Karpas-422 (cell line): ENCODE measurements around the gene STYK1. TPM values are rescaled to one million over a fixed set of nuclear protein-coding genes. Genes with fewer than 3 reads are reported as not detected.

Source experiments
- DNase-seq: peaks from one replicate; pipeline ENCODE4 v3.0.0-alpha.2; 2015
- H2AFZ ChIP-seq: fragments of 200-600 bp; sonication (generic); 2 replicates; pipeline ENCODE4 v1.6.1; 2014; ENCODE audit warnings: antibody characterized with exemption, low read length, mixed read lengths
- H3K27ac ChIP-seq: fragments of 200-600 bp; sonication (generic); 2 replicates; pipeline ENCODE4 v1.5.1; 2014; ENCODE audit warnings: mild to moderate bottlenecking, low read length, moderate library complexity
- H3K27me3 ChIP-seq: fragments of 200-600 bp; sonication (generic); 2 replicates; pipeline ENCODE4 v1.6.1; 2014; ENCODE audit warnings: low read length, mixed read lengths
- H3K36me3 ChIP-seq: fragments of 200-600 bp; sonication (generic); 2 replicates; pipeline ENCODE4 v1.6.1; 2014; ENCODE audit warnings: low read length, mixed read lengths; ENCODE audit not compliant: insufficient read depth
- H3K4me1 ChIP-seq: fragments of 200-600 bp; sonication (generic); 2 replicates; pipeline ENCODE4 v1.6.1; 2014; ENCODE audit warnings: mild to moderate bottlenecking, low read length, mixed read lengths
- H3K4me2 ChIP-seq: fragments of 200-600 bp; sonication (generic); 2 replicates; pipeline ENCODE4 v1.6.1; 2014; ENCODE audit warnings: low read length, low read depth, mild to moderate bottlenecking; ENCODE audit not compliant: poor library complexity, severe bottlenecking
- H3K4me3 ChIP-seq: fragments of 200-600 bp; sonication (generic); 2 replicates; pipeline ENCODE4 v1.5.1; 2014; ENCODE audit warnings: mild to moderate bottlenecking, antibody characterized with exemption, low read length, mixed read lengths
- H3K79me2 ChIP-seq: fragments of 200-600 bp; sonication (generic); 2 replicates; pipeline ENCODE4 v1.6.1; 2014; ENCODE audit warnings: mild to moderate bottlenecking, low read length, mixed read lengths
- H3K9ac ChIP-seq: fragments of 200-600 bp; sonication (generic); 2 replicates; pipeline ENCODE4 v1.6.0; 2014; ENCODE audit warnings: low read length
- H3K9me2 ChIP-seq: fragments of 200-600 bp; sonication (generic), shearing (Covaris generic); replicated peaks from 2 replicates; pipeline ENCODE4 v1.6.0; 2014; ENCODE audit warnings: mild to moderate bottlenecking, low read length, moderate library complexity; ENCODE audit not compliant: insufficient read depth
- H3K9me3 ChIP-seq: fragments of 300-700, 200-600 bp; sonication (generic); 2 replicates; pipeline ENCODE4 v1.6.1; 2014; ENCODE audit warnings: low read length, mixed read lengths
- H4K20me1 ChIP-seq: fragments of 200-600 bp; sonication (generic); 2 replicates; pipeline ENCODE4 v1.6.1; 2014; ENCODE audit warnings: mild to moderate bottlenecking, antibody characterized with exemption, low read length, low read depth; ENCODE audit not compliant: insufficient read depth
- total RNA-seq: library from RNA; depleted of rRNA; stranded (reverse); fragments of >200 nt; shearing (Covaris generic); gene quantifications from 2 replicates; pipeline ENCODE4 v1.2.3, GENCODE V29; 2014; ENCODE audit warnings: low replicate concordance

STYK1 gene
- total RNA-seq, 1 experiment from 2014 or later: not detected

DNA sequence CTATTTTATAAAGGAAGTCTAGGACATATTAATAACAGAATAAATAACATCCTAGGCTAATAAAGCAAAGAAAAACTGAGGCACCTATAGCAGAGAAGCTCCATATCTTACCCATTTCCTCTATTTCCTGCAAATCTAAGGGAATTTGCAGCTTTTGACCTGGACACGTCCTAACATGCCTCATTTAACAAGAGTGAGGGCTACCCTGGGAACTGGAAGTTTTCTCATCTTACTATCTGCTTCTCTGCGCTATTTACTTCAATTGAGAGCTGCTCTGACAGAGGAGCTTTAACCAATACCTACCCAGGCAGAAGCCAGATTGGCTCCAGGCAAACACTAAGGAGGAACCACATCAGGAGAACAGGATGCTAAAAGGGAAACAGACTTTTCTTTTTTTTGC lies 43.6 kb upstream of the STYK1 start:
- Histone ChIP-seq H3K9me2 (no peaks in the 10 kb centered on the region), H3K9ac (no peak overlapping the region), H3K9me3 (no peaks in the 10 kb centered on the region), H3K4me2 (no peak overlapping the region), H2AFZ (no peak overlapping the region), H3K79me2 (no peaks in the 10 kb centered on the region), H4K20me1 (no peaks in the 10 kb centered on the region), H3K27me3 (peaks cover 2% of the 10 kb centered on the region; the same call in 1 of the 2 replicates), H3K4me3 (no peak overlapping the region), H3K36me3 (no peaks in the 10 kb centered on the region), H3K4me1 (no peaks in the 10 kb centered on the region), H3K27ac (no peak overlapping the region)
- DNase-seq: no peak

DNA sequence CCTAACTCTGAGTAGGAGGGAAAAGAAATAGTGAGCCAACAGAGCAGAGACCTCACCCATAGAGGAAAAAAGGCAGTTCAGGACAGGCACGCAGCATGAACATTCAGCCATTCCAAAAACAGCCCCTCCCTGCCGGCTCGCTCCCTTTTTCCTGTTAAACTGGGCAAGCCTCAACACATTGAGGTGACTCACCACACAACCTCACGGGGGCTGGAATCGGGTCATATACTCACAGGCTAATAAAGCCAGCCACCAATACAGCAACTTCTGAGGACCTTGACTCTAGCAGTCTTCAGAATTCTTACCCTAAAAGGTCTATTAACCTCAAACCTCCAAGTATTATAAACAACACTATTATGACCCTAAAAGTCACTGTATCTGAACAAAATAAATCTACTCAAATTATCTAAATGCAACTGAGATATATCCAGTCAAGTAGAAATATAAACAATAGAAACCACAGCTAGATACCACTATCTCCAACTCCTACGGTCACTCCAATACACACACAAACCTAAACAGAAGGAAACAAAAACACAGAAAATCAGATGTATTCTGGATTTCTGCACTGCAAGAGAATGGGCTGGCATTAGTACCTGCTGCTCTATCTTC lies 43.0 kb upstream of the STYK1 start:
- Histone ChIP-seq H3K9me3 (no peaks in the 10 kb centered on the region), H3K27ac (no peak overlapping the region), H3K36me3 (no peaks in the 10 kb centered on the region), H4K20me1 (no peaks in the 10 kb centered on the region), H3K27me3 (peaks cover 2% of the 10 kb centered on the region; the same call in 1 of the 2 replicates), H3K9ac (no peak overlapping the region), H3K4me3 (no peak overlapping the region), H3K4me1 (no peaks in the 10 kb centered on the region), H3K79me2 (no peaks in the 10 kb centered on the region), H2AFZ (no peak overlapping the region), H3K9me2 (no peaks in the 10 kb centered on the region), H3K4me2 (no peak overlapping the region)
- DNase-seq: no peak

DNA sequence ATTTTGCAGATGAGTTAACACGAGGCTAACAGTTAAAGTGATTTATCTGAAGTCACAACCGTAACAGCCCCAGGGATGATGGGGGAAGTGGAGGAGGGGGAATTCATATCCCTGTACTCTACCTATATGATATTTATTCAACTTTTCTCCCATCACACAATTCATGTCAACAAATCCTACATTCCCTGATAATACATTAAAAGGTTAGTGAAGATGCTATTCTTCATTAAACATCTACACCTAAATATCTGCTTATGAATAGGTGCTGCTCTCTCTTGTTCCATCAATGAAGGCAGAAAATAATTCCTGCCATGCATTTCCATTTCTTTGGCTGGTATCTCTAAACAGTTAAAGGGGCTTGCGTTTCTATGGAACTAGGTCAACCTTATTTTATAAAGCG lies 42.4 kb upstream of the STYK1 start:
- Histone ChIP-seq H3K27ac (no peak overlapping the region), H3K36me3 (no peaks in the 10 kb centered on the region), H3K27me3 (peaks cover 2% of the 10 kb centered on the region; the same call in 1 of the 2 replicates), H3K4me3 (no peak overlapping the region), H3K4me1 (no peaks in the 10 kb centered on the region), H3K79me2 (no peaks in the 10 kb centered on the region), H3K9me2 (no peaks in the 10 kb centered on the region), H3K4me2 (no peak overlapping the region), H3K9me3 (no peaks in the 10 kb centered on the region), H2AFZ (no peak overlapping the region), H4K20me1 (no peaks in the 10 kb centered on the region), H3K9ac (no peak overlapping the region)
- no peak for DNase-seq

DNA sequence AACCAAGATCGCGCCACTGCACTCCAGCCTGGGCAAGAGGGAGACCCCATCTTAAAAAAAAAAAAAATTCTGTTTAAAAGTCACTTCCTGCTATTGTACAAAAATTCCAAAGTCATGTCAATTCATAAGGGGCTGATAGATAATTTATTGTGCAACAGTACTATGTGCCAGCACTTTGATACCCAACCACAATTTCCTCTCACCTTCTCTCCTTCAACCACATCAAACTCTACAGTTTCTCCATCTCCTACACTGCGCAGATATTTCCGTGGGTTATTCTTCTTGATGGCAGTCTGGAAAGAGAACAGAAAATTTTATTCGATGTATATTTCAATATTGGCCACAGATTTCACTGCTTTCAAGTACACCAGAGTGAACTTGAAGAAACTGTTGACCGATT lies 41.6 kb upstream of the STYK1 start:
- Histone ChIP-seq H3K4me2 (no peak overlapping the region), H3K4me1 (no peaks in the 10 kb centered on the region), H3K9ac (no peak overlapping the region), H3K4me3 (no peak overlapping the region), H3K27me3 (peaks cover 2% of the 10 kb centered on the region; the same call in 1 of the 2 replicates), H3K79me2 (no peaks in the 10 kb centered on the region), H2AFZ (no peak overlapping the region), H3K9me3 (no peaks in the 10 kb centered on the region), H3K27ac (no peak overlapping the region), H4K20me1 (no peaks in the 10 kb centered on the region), H3K36me3 (no peaks in the 10 kb centered on the region), H3K9me2 (no peaks in the 10 kb centered on the region)
- no peak for DNase-seq

DNA sequence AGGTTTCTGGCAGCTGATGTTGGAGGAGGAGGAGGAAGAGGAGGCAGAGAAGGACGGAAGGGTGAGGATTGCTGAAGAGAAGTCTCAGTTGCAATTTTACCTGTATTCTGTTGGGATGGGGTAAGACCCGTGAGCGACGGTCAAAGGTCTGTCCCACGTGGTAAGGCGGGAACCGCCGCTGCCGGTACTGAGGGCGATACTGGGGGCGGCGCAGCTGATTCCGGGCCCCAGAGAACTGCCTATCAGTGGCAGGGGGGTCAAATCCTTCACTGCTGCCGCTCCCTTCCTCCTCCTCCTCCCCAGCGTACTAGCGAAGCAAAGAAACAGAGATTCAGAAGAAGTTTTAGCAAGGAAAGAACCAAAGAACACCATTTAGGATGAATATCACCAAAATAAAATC lies 36.0 kb upstream of the STYK1 start:
- H3K9me2 ChIP-seq: no peaks in the 10 kb centered on the region
- H3K79me2 ChIP-seq: no peaks in the 10 kb centered on the region

DNA sequence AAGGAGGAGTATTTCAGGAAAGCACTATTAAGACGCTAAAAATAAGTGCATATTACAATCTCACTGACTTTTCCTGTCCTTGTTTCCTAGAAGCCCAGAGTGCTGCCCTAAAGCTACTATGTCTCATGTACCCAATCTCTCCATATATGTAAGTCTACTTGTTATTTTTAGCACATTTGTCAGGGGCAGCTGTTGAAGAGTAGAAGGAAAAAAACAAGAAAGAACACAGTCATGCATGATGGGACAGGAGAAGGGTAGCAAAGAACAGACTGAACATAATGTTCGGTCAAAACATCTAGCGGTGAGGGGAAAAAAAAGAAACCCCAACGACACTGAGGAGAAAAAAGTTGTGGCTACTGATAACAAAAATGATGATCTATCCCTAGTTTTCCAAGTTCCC lies 35.0 kb upstream of the STYK1 start:
- no peak overlapping the region for H3K9ac ChIP-seq
- no peaks in the 10 kb centered on the region for H3K4me1 ChIP-seq
- H3K36me3 ChIP-seq: no peaks in the 10 kb centered on the region
- H3K79me2 ChIP-seq: no peaks in the 10 kb centered on the region
- H3K9me3 ChIP-seq: no peaks in the 10 kb centered on the region
- H3K27ac ChIP-seq: no peak overlapping the region
- H3K27me3 ChIP-seq: peaks cover 2% of the 10 kb centered on the region; the same call in 1 of the 2 replicates
- H2AFZ ChIP-seq: no peak overlapping the region
- no peak overlapping the region for H3K4me3 ChIP-seq
- no peak overlapping the region for H3K4me2 ChIP-seq
- no peaks in the 10 kb centered on the region for H4K20me1 ChIP-seq
- H3K9me2 ChIP-seq: no peaks in the 10 kb centered on the region
- no peak for DNase-seq

More for the DNA sequence above, 36.0 kb upstream of the STYK1 start:
- H3K9ac ChIP-seq: no peak overlapping the region
- peaks cover 2% of the 10 kb centered on the region; the same call in 1 of the 2 replicates for H3K27me3 ChIP-seq
- no peaks in the 10 kb centered on the region for H4K20me1 ChIP-seq
- H2AFZ ChIP-seq: no peak overlapping the region
- no peak overlapping the region for H3K27ac ChIP-seq
- DNase-seq: no peak
- H3K4me3 ChIP-seq: no peak overlapping the region
- no peaks in the 10 kb centered on the region for H3K36me3 ChIP-seq
- no peaks in the 10 kb centered on the region for H3K4me1 ChIP-seq
- no peak overlapping the region for H3K4me2 ChIP-seq
- H3K9me3 ChIP-seq: no peaks in the 10 kb centered on the region

DNA sequence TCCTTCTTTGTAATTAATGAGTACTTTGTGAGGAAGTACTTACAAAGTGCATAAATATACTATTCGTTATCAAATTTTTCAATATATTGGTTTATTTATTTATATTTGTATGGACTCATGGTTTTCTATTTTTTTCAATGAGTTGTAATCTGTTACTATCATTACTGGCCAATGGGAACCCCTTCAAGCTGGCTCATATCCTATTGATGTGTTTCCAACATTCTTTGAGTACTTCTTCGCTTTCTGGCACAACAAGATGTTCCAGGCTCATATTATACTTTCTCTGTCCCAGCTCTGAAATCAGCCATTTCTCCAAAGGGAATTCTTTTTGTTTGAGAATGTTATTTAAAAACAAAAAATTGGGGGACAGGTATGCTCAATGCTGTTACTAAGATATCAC lies 31.8 kb upstream of the STYK1 start:
- no peaks in the 10 kb centered on the region for H3K36me3 ChIP-seq
- no peaks in the 10 kb centered on the region for H3K9me2 ChIP-seq
- H3K9me3 ChIP-seq: no peaks in the 10 kb centered on the region
- no peaks in the 10 kb centered on the region for H3K27me3 ChIP-seq
- H2AFZ ChIP-seq: no peak overlapping the region
- no peak overlapping the region for H3K9ac ChIP-seq
- H3K79me2 ChIP-seq: no peaks in the 10 kb centered on the region
- no peaks in the 10 kb centered on the region for H4K20me1 ChIP-seq
- H3K4me2 ChIP-seq: no peak overlapping the region
- no peak overlapping the region for H3K27ac ChIP-seq
- no peak for DNase-seq
- H3K4me3 ChIP-seq: no peak overlapping the region
- H3K4me1 ChIP-seq: no peaks in the 10 kb centered on the region

DNA sequence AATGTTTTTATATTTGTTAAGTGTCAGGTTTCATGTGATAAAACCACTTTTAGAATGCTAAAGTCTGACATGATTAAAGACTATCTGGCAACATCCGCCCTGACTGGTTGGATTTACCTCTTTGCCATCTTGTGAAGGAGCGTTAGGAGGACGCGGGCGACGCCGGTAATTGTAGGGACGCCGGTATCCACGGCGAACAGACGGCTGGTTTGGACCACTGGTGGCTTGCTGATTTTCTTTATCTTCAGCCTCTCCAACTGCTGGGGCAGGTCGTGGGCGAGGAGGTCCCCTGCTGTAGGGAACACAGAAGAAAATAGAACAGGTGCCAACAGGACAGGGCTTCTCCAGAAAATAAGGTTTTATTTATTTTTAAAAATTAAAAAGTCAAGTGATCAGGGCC lies 28.0 kb upstream of the STYK1 start:
- no peaks in the 10 kb centered on the region for H3K9me3 ChIP-seq
- H3K4me3 ChIP-seq: no peak overlapping the region
- no peaks in the 10 kb centered on the region for H3K27me3 ChIP-seq
- H3K9me2 ChIP-seq: no peaks in the 10 kb centered on the region
- no peak overlapping the region for H2AFZ ChIP-seq
- no peak overlapping the region for H3K27ac ChIP-seq
- no peaks in the 10 kb centered on the region for H3K79me2 ChIP-seq
- no peak overlapping the region for H3K9ac ChIP-seq
- H4K20me1 ChIP-seq: no peaks in the 10 kb centered on the region
- DNase-seq: no peak
- H3K4me2 ChIP-seq: no peak overlapping the region
- no peaks in the 10 kb centered on the region for H3K36me3 ChIP-seq
- no peaks in the 10 kb centered on the region for H3K4me1 ChIP-seq
